H9 (cell line): ENCODE measurements around the gene ZFP92. TPM values are rescaled to one million over a fixed set of nuclear protein-coding genes. Genes with fewer than 3 reads are reported as not detected.

ENCODE experiments used
- DNase-seq: peaks from one replicate; pipeline ENCODE4 v3.0.0-alpha.2; 2017
- H2AFZ ChIP-seq: one replicate; pipeline ENCODE4 v1.6.1; 2013; ENCODE audit warnings: mild to moderate bottlenecking, low read length, control low read depth, moderate library complexity
- H2AK5ac ChIP-seq: 2 replicates; pipeline ENCODE4 v1.6.1; 2013; ENCODE audit warnings: low read length, control low read depth, mixed read lengths; ENCODE audit not compliant: insufficient read length
- H2BK120ac ChIP-seq: one replicate; pipeline ENCODE4 v1.6.1; 2013; ENCODE audit warnings: low read depth, mild to moderate bottlenecking, low read length, control low read depth, inconsistent platforms; ENCODE audit not compliant: poor library complexity, severe bottlenecking
- H2BK12ac ChIP-seq: 2 replicates; pipeline ENCODE4 v1.6.1; 2013; ENCODE audit warnings: low read length, control low read depth, mixed read lengths, low read depth; ENCODE audit not compliant: insufficient read length
- H2BK15ac ChIP-seq: 2 replicates; pipeline ENCODE4 v1.6.1; 2013; ENCODE audit warnings: low read depth, low read length, control low read depth
- H2BK20ac ChIP-seq: one replicate; pipeline ENCODE4 v1.6.1; 2013; ENCODE audit warnings: low read depth, mild to moderate bottlenecking, low read length, control low read depth, inconsistent platforms; ENCODE audit not compliant: poor library complexity, severe bottlenecking
- H2BK5ac ChIP-seq: 2 replicates; pipeline ENCODE4 v1.6.1; 2013; ENCODE audit warnings: low read length, control low read depth, mixed read lengths; ENCODE audit not compliant: insufficient read length
- H3K14ac ChIP-seq: 2 replicates; pipeline ENCODE4 v1.6.1; 2013; ENCODE audit warnings: low read length, control low read depth; ENCODE audit not compliant: insufficient read depth
- H3K18ac ChIP-seq: 2 replicates; pipeline ENCODE4 v1.6.1; 2013; ENCODE audit warnings: low read depth, mild to moderate bottlenecking, mixed read lengths, low read length, control low read depth; ENCODE audit not compliant: insufficient read length
- H3K23ac ChIP-seq: 2 replicates; pipeline ENCODE4 v1.6.1; 2013; ENCODE audit warnings: low read length, control low read depth, mixed read lengths, low read depth; ENCODE audit not compliant: insufficient read length
- H3K23me2 ChIP-seq: 2 replicates; pipeline ENCODE4 v1.6.1; 2013; ENCODE audit warnings: low read depth, mild to moderate bottlenecking, mixed read lengths, low read length, control low read depth; ENCODE audit not compliant: insufficient read length, poor library complexity, severe bottlenecking
- H3K27ac ChIP-seq: 2 replicates; pipeline ENCODE4 v1.5.1; 2013; ENCODE audit warnings: low read length, control low read depth, mixed read lengths, low read depth; ENCODE audit not compliant: insufficient read length
- H3K27me3 ChIP-seq: 2 replicates; pipeline ENCODE4 v1.6.1; 2013; ENCODE audit warnings: low read length, control low read depth, inconsistent platforms; ENCODE audit not compliant: insufficient read depth
- H3K4ac ChIP-seq: 2 replicates; pipeline ENCODE4 v1.6.1; 2013; ENCODE audit warnings: low read depth, mild to moderate bottlenecking, control low read depth, inconsistent platforms, low read length, moderate library complexity
- H3K4me1 ChIP-seq: 2 replicates; pipeline ENCODE4 v1.6.1; 2013; ENCODE audit warnings: low read length, control low read depth, inconsistent platforms; ENCODE audit not compliant: insufficient read depth
- H3K4me2 ChIP-seq: 2 replicates; pipeline ENCODE4 v1.6.1; 2013; ENCODE audit warnings: low read length, control low read depth, mixed read lengths; ENCODE audit not compliant: insufficient read length, insufficient read depth
- H3K56ac ChIP-seq: 2 replicates; pipeline ENCODE4 v1.6.1; 2013; ENCODE audit warnings: low read depth, mild to moderate bottlenecking, mixed read lengths, low read length, control low read depth; ENCODE audit not compliant: insufficient read length
- H3K79me1 ChIP-seq: 2 replicates; pipeline ENCODE4 v1.6.1; 2013; ENCODE audit warnings: low read depth, mild to moderate bottlenecking, moderate library complexity, low read length, control low read depth, inconsistent platforms; ENCODE audit not compliant: insufficient read depth, poor library complexity, severe bottlenecking
- H3K79me2 ChIP-seq: 2 replicates; pipeline ENCODE4 v1.6.1; 2013; ENCODE audit warnings: low read length, control low read depth, inconsistent platforms; ENCODE audit not compliant: insufficient read depth
- H3K9ac ChIP-seq: 2 replicates; pipeline ENCODE4 v1.6.1; 2013; ENCODE audit warnings: low read length, control low read depth, mixed read lengths; ENCODE audit not compliant: insufficient read length; ENCODE audit errors: extremely low read depth
- H3K9me3 ChIP-seq: one replicate; pipeline ENCODE4 v1.6.1; 2013; ENCODE audit warnings: low read depth, low read length, inconsistent platforms; ENCODE audit not compliant: control insufficient read depth
- H3T11ph ChIP-seq: one replicate; pipeline ENCODE4 v1.6.1; 2013; ENCODE audit warnings: mild to moderate bottlenecking, low read length, control low read depth, inconsistent platforms
- H4K20me1 ChIP-seq: one replicate; pipeline ENCODE4 v1.6.1; 2013; ENCODE audit not compliant: control insufficient read depth, insufficient read length, insufficient read depth
- H4K5ac ChIP-seq: 2 replicates; pipeline ENCODE4 v1.6.1; 2013; ENCODE audit warnings: low read depth, mild to moderate bottlenecking, mixed read lengths, low read length, control low read depth; ENCODE audit not compliant: insufficient read length
- H4K8ac ChIP-seq: replicated peaks from 2 replicates; pipeline ENCODE4 v1.6.1; 2013; ENCODE audit warnings: low read length, control low read depth, mixed read lengths, low read depth; ENCODE audit not compliant: insufficient read length
- H4K91ac ChIP-seq: 2 replicates; pipeline ENCODE4 v1.6.1; 2013; ENCODE audit warnings: low read depth, mild to moderate bottlenecking, moderate library complexity, mixed read lengths, low read length, control low read depth; ENCODE audit not compliant: insufficient read length
- H3K27ac Mint-ChIP-seq, 3 experiments: 2 replicates in 2 of 3; 3 replicates in 1 of 3; pipeline ENCODE4 v1.8.0; 2020 to 2021; ENCODE audit warnings: mixed read lengths in 3 of 3, mild to moderate bottlenecking in 1 of 3, moderate library complexity in 1 of 3
- H3K27me3 Mint-ChIP-seq: 2 replicates; pipeline ENCODE4 v1.8.0; 2021; ENCODE audit warnings: low read depth, mild to moderate bottlenecking, moderate library complexity, mixed read lengths
- H3K36me3 Mint-ChIP-seq, 3 experiments: 2 replicates in 2 of 3; 3 replicates in 1 of 3; pipeline ENCODE4 v1.8.0; 2020 to 2021; ENCODE audit warnings: low read depth in 3 of 3, mixed read lengths in 3 of 3; ENCODE audit not compliant: insufficient read depth in 1 of 3
- H3K4me1 Mint-ChIP-seq, 2 experiments: 2 replicates each; pipeline ENCODE4 v1.8.0; 2020; ENCODE audit warnings: mixed read lengths in 2 of 2
- H3K4me3 Mint-ChIP-seq, 2 experiments: 2 replicates in 1 of 2; 3 replicates in 1 of 2; pipeline ENCODE4 v1.8.0; 2020 to 2021; ENCODE audit warnings: mild to moderate bottlenecking in 2 of 2, mixed read lengths in 2 of 2, moderate library complexity in 1 of 2
- H3K9me3 Mint-ChIP-seq, 2 experiments: 2 replicates in 1 of 2; 3 replicates in 1 of 2; pipeline ENCODE4 v1.8.0; 2020; ENCODE audit warnings: mild to moderate bottlenecking in 2 of 2, mixed read lengths in 2 of 2, moderate library complexity in 1 of 2
- CTCF ChIP-seq: fragments of 200-600 bp; sonication (generic); conservative IDR thresholded peaks from 3 replicates; pipeline ENCODE4 v1.8.0; 2021; ENCODE audit warnings: antibody characterized with exemption, mild to moderate bottlenecking
- WGBS: extraction: QIAGEN DNeasy Blood & Tissue Kit; methylation state at CpG from one replicate; pipeline ENCODE4 v1.1.7; 2013; ENCODE audit warnings: missing lambda C conversion rate, low lambda C conversion rate, mixed read lengths; ENCODE audit not compliant: insufficient read length; ENCODE audit errors: extremely low coverage; 5-methylcytosine and 5-hydroxymethylcytosine counted together
- total RNA-seq: library from RNA; stranded (reverse); gene quantifications from 2 replicates; pipeline ENCODE4 v1.2.1, GENCODE V29; 2021

ZFP92 gene
- total RNA-seq, 1 experiment from 2014 or later = 0.68 TPM

DNA sequence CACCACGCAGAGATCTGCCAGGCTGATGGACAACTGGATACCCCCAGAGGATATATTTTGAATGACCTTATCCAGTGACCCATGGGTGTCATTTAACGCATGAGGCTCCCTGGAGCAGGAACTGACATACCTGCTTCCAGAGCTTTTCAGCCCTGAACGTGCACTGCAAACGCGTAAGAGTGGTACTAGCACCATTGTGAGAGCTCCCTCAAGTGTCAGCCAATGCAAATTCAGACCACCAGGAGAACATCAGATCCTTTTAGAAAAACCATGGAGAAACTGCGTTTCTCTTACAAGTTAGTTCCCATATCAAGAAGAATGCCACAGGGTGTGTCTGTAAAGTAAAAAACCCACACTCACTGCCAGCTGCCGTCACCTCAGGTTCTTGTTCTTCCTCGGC lies 27.3 kb downstream of the ZFP92 start:
- Histone ChIP-seq H2BK20ac (no peak overlapping the region), H2BK120ac (no peak overlapping the region), H2BK5ac (no peak overlapping the region), H3K23me2 (no peaks in the 10 kb centered on the region), H3K9me3 (peaks cover 36% of the 10 kb centered on the region), H2AK5ac (no peak overlapping the region), H3K23ac (no peak overlapping the region), H2BK15ac (no peak overlapping the region), H4K5ac (no peak overlapping the region), H4K91ac (no peak overlapping the region), H3K9ac (no peak overlapping the region), H3K4me1 (no peaks in the 10 kb centered on the region), H3K27ac (no peak overlapping the region), H3K27me3 (peaks cover 2% of the 10 kb centered on the region; the same call in 1 of the 2 replicates), H3K18ac (no peak overlapping the region), H3K56ac (no peak overlapping the region), H4K8ac (no peak overlapping the region), H3K79me1 (no peaks in the 10 kb centered on the region), H2BK12ac (no peak overlapping the region), H2AFZ (no peak overlapping the region), H3K4me2 (no peak overlapping the region), H4K20me1 (no peaks in the 10 kb centered on the region), H3K79me2 (no peaks in the 10 kb centered on the region), H3K14ac (no peak overlapping the region), H3K4ac (no peak overlapping the region), H3T11ph (no peak overlapping the region)
- H3K9me3 Mint-ChIP-seq = peaks cover 68 to 83% of the 10 kb centered on the region in 2 experiments
- TF ChIP-seq CTCF = peak; percentile 47
- H3K36me3 Mint-ChIP-seq = 0 out of 7 replicates have a peak, but pooled peaks cover 0 to 2% (median 0%) of the 10 kb centered on the region in 3 experiments
- H3K27ac Mint-ChIP-seq = no peak overlapping the region
- H3K27me3 Mint-ChIP-seq = peaks cover 9% of the 10 kb centered on the region; the same call in 1 of the 2 replicates
- no peak overlapping the region for H3K4me3 Mint-ChIP-seq
- DNase-seq = no peak
- WGBS = no CpG with 5 or more reads among the region's 8 CpGs
- H3K4me1 Mint-ChIP-seq = no peaks in the 10 kb centered on the region
